ENCODE results near the gene MIEN1.

GRCh38 chr17:39746145-39746461, 15.8 kb upstream of the MIEN1 start:
- TF ChIP-seq, protein P1, sequence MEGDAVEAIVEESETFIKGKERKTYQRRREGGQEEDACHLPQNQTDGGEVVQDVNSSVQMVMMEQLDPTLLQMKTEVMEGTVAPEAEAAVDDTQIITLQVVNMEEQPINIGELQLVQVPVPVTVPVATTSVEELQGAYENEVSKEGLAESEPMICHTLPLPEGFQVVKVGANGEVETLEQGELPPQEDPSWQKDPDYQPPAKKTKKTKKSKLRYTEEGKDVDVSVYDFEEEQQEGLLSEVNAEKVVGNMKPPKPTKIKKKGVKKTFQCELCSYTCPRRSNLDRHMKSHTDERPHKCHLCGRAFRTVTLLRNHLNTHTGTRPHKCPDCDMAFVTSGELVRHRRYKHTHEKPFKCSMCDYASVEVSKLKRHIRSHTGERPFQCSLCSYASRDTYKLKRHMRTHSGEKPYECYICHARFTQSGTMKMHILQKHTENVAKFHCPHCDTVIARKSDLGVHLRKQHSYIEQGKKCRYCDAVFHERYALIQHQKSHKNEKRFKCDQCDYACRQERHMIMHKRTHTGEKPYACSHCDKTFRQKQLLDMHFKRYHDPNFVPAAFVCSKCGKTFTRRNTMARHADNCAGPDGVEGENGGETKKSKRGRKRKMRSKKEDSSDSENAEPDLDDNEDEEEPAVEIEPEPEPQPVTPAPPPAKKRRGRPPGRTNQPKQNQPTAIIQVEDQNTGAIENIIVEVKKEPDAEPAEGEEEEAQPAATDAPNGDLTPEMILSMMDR (IDR thresholded peaks at IDR 0.05) = no peak
- TF ChIP-seq POLR2A (IDR thresholded peaks at IDR 0.05) = no peak
- TF ChIP-seq POLR2AphosphoS5 (IDR thresholded peaks at IDR 0.05) = no peak
- no peak for TF ChIP-seq EP300 (IDR thresholded peaks at IDR 0.05; ENCODE audit: low read depth)

Measured in transverse colon (tissue), 4 donors.